Occipital lobe (tissue), 2 donors: ENCODE results near the gene DPP4. TPM values are rescaled to one million over a fixed set of nuclear protein-coding genes. Genes with fewer than 3 reads are reported as not detected.
"Not testable (repeated sequence)": the region's sequence is repeated elsewhere in the genome, so short reads cannot be mapped to it uniquely, and the experiment has no call there.

Source experiments
- DNase-seq: peaks from one replicate; lab custom pipeline; 2025; lab: John Stamatoyannopoulos, UW
- total RNA-seq: library from RNA; depleted of rRNA; stranded (reverse); fragments of >200 nt; gene quantifications from one replicate; pipeline ENCODE4 v1.2.3, GENCODE V29; 2014

DPP4 gene
- total RNA-seq, 1 donor from 2014 or later, result 6.4 TPM

DNA sequence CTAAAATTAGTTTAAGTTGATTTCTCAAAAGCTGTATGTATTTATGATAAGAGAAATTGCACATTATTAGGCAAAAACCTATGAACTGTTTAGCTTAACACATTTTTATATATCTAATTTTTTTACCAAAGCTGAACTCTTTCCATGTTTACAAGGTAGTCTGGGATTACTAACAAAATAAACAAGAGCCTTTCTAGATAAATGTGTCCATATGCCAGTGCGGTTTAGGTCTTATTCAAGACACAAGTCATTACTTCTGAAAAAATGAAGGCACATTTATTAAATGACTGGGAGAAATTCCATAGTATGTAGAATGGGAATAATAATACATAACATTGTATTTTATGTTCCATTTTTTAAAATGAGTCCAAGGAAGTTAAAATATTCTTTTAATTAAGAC is 82.0 kb downstream of the DPP4 start:
- no peak for DNase-seq

DNA sequence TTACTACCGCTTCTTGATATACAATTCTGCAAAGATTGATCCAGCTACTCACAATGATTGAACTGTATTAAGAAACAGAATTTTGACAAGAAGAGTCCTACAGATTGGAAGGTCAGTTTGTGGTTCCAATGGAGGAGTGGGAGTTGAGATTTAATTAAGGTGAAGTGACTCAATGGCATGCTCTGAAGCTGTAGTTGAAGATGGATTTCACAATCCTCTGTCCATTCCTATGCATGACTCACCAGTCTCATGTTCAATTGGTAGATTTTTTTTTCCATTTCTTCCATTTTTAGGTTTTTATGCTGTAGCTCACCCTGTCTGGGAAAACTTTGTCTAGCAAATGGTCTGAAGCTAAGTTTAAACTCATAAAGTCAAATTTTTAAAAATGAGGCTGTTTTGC is 83.3 kb downstream of the DPP4 start:
- no peak for DNase-seq

DNA sequence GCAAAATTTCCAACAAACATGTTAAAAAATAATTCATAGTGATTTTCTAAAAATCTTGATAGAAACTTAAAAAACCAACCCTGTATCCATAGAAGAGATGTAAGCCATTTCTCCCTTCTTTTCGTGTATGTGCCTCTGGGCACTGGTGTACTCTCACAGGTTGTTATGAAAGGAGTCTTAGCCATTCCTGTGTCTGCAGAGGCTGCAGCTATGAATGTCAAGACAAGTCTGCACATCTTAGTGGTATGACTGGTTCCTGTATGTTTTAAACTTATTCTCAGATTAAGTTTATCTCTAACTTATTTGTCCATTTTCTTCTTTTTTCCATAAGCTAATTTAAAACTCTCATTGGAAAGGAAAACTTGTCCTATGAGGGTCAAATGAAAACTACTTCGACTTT is 84.0 kb downstream of the DPP4 start:
- DNase-seq, result no peak

DNA sequence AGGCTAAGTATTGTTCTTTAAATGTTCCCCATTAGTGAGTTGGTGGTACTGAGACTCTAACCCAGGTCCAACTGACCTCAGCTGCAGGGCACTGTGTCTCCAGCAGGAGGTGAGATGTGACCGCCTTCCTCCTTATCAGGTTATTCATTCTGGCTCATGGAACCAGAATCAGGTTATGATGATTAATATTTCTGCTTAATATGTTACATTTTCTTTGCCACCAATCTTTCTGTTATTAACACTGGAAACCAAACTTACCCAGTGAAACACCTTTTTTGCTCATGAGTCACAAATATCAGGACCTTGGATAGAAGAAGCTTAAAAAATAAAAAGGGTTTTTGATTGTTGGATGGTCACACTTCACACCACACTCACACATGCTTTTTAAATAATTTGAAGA is 85.4 kb downstream of the DPP4 start:
- DNase-seq, result no peak

DNA sequence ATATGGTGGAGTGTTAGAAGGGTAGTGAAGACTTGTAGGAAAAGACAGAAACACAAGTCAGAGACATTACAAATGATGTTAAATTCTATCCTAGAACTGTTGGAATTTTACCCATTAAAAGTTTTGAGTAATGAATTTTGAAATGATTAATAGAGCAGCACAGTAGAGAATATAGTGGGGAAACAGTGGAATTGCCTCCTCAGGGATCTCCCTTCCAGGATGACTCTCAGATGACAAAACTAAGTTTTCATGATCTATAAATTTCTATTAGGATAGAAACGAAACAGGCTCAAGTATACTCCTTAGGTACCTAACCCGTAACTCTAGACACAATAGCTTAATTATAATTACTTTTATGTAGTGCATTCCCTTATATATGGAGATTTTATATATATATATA is 86.7 kb downstream of the DPP4 start:
- no peak for DNase-seq

DNA sequence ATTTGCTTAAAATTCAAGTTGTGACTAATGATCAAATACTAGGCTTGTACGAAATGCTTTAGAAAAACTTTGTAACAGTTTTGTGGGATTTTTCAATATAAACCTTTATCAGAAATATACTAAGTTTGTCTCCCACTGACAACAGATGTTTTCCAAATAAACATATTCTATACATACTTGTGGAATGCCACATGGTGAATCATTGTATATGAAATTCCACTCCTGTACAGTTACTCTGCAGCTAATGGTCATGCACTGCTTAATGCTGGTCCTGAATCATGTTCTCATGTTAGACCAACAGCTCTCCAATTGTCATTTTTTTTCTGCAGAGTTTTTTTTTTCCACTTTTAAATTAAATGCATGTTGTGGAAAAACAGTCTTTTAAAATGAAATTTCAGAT is 90.1 kb downstream of the DPP4 start:
- DNase-seq, result no peak

DNA sequence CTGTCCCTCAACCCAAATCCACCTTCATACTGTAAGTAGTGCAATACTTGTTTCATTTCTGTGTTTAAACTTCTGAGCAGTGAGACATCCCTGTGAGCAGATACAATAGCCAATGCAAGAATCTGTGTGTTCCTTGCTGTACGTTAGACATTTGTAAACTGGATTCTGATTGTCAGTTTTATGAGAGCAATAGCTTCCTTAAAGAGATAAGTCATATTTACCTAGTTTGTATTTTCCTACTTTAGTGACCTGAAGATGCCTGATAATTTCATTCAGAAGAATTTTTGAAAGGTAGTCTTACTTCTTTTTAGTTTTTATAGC is 90.7 kb downstream of the DPP4 start:
- DNase-seq, result no peak

DNA sequence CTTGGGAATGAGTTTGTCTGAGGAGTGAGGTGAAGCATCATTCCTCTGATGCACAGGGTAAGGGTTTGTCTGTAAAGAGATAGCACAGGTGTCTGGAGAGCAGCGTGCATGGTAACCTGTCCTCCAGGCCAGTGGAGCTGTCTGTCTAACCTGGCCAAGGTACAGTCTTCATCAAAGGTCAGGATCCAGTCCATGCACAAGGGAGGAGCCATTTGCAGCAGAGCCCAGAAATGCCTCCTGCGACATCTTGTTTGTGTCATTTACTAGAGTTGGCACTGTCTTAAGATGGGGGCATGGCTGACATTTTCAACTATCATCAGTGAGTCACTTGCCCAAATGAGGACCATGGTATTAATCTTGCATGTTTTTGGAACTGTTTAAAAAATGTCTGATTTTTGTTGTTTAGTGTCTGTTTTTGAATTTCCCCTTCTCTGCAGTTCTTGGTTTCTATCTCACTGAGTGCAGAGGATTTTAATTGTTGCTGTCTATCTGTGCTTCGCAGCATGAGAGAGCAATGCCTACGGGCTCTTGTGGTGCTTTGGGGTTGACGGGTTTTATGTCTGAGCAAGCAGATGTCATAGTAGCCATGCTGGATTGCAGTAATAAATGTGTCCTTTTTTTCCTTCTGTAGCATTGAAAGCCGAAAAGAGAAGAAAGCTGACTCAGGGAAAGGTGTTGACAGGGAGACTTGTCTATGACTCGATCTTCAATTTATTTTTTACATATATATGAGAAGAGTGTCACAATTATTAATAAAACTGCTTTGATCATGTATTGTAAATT is 91.3 kb downstream of the DPP4 start:
- DNase-seq, result no peak

DNA sequence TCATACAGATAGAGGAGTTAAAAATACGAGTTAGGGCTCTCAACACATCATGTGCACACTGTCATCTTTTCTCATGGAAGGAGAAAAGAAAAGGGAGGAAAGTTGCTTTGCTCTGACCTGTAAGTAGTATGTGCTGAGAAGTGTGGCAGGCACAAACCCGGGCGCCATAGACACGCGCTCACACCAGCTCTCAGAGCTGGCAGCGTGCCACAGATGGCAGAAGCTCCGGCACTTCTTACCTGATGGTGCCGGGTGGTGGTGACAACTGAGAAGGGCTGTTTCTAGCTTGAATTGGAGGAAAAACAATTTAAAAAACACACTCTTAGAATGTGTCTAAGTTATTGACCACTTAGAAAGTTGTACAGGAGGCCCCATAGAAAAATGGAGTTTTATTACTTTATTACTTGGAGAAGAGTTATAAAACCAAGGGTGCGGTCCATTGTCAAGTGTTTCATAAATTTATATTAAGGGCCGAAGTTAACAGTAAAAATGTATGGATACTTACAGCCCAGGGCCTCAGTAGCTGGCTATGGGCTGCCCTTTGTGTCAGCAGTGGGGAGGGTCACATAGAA is 92.2 kb downstream of the DPP4 start:
- no peak for DNase-seq

DNA sequence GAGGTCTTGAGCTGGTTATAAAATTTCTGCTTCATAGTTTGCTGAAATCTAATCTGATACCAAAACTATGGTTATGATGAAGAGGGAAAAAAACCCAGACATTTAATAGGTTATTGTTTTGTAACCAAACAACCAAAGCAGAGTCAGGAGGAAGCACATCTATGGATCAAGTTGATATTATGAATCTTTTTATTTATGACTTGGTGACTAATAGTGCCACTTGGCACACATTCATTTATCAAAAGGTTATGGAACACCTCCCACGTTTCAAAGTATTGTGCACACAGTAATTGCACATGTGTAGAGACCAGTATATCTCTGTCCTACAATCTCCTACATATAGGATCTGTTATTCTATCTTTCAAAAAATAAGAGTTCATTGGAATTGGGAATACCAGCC is 93.0 kb downstream of the DPP4 start:
- no peak for DNase-seq

DNA sequence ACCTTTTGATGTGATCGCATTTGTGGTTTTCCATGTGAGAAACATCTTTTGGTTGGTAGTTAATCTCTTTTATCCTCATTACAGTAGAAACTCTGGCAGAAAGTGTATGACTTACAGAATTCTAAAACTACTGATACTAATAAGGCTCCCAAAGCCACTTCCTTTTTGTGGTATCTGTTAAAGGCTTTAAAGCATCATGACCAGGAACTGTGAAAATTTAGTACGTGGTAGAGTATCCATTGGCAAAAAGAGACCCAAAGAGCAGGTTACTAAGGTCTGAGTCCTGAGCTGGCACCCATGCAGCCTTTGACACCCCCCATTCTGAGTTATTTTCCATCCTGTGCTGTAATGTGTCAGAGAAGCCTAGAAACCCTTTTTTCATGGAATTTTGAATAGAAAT is 94.5 kb downstream of the DPP4 start:
- DNase-seq, result no peak

DNA sequence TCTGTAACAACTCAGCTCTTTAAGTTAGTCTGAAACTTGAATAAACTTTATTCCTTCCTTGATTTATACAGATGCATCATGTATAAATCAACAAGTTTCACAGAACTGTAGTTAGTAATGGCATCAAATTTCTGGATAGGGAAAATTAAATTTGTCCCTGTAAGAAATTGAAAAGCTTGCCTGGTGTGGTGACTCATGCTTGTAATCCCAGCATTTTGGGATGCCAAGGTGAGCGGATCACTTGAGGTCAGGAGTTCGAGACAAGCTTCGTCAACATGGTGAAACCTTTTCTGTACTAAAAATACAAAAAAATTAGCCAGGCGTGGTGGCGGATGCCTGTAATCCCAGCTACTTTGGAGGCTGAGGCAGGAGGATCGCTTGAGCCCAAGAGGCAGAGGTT is 96.1 kb downstream of the DPP4 start:
- DNase-seq, result not testable (repeated sequence)

DNA sequence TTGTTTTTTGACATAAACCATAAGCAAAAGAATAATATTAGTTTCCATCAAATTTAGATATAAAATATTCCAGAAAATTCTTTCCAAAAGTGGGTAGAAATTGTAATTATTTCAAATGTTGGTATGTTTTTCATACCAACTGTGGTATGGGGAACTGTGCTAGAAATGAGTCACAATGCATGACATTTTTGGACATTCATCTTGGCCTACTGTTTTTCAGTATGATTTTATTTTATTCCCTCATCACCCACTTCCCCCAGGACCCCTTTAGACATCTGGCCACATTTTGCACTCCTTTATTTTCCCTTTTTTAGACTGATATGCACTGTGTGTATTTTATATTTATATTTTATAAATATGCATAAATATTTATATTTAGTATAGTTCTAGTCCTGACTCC is 97.1 kb downstream of the DPP4 start:
- no peak for DNase-seq

DNA sequence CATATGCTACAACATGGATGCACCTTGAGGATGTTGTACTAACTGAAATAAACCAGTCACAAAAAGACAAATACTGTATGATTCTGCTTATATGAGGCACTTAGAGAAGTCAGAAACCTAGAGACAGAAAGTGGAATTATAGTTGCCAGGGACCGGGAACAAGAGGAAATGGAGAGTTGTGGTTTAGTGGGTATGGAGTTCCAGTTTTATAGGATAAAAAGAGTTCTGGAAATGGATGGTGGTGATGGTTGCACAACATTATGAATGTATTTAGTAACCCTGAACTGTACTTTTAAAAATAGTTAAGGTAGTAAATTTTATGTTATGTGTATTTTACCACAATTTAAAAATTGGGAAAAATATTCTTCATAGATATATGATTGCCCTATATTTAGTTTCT is 97.7 kb downstream of the DPP4 start:
- no peak for DNase-seq

DNA sequence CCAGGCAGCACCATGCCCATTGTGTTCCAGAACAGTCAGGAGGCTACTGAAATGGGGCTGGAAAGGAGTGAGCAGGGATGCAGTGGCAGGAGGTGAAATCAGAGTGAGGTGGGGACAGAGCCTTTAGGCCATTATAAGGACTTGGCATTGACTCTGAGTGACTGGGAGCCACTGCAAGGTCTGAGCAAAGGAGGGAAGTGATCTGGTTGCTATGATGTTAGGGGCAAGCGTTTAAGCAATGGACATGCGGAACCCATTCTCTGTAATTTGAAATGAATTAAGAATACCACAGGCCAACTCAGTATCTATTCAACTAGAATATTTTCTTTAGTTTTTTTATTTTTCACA is 98.2 kb downstream of the DPP4 start:
- DNase-seq, result no peak

DNA sequence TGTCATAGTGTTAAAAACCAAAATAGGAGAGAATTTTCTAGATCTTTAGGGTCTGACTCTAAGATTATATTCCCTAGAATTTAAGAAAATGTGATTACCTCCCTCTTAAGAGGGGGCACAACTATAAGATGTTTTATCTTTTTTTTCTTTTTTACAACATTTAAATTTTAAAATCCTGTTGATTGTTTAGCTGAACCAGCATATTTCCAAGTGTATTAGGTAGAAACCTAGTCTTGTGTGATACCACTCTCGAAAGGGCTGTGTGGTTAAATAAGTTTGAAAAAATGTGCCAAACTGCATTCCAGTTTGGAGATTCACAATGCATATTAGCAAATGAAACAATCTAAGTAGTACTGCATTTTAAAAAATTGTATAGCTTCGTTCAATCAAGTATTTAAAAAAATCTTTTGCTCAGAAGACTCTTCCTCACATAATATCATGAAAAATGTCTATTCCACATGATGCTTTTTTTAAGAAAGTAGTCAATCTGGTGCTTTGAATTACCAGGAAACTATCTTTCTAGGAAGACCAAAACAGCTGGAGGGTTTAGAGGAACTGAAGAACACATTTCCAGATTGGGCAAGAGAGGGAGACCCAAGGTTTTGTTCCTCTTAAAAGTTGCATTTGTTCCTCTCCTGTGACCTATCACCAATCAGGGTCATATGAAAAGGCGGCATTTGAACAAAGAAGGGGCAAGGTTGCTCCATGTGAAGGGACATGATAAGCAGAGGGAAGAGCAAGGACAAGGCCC is 98.8 kb downstream of the DPP4 start:
- no peak for DNase-seq

DNA sequence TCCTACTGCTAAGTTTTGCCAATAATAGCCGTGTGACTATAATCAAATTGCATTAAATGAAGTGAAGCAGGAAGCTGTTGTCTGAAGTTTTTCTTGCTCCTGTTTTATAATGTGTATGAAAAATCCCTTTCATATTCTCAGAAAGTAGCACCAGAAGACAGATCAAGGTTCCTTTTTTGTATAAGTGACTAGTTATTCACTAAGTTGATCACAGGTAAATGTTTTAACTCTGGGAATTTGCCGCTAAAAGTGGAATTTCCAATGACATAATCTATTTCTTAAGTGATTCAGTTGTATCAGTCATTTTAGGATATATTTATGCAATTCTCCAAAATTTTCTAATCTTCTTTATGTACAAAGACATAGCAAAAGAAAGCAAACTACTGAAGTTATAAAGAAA is 99.6 kb downstream of the DPP4 start:
- no peak for DNase-seq

DNA sequence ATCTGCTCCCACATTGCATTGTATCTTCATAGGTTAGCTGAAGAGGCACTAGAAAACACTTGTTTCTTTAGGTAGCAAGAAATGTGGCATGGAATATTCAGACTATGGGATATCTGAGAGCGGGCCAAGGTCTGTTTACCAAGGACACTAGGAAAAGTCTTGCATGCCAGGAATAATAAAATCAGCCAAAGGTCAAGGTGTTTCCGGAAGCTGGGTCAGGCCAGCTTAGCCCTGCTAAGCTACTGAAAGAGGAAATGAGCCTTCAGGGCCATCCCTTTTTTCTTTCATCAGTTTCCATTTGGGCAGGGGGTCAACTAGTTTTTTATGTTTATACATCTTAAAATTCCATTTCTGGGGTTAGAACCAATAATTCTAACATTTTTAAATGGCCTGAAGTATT is 101.1 kb downstream of the DPP4 start:
- no peak for DNase-seq

DNA sequence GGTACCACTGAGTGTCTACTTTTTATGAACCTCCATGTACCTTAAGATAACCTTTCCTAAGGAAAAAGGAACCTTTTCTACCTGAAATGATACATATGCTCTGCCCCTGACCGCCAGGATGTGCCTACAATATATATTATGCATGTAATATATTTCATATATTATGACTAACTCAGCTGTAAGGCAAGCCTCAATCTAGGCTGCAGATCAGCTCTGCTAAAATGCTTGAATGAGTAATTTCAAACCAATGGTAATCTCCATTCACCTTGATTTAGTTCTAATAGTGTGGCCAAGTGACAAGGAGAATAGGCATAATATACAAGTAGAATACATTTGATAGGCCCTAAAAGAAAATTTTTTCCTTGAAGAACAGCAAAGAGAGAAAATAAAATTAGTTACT is 101.8 kb downstream of the DPP4 start:
- DNase-seq, result no peak

DNA sequence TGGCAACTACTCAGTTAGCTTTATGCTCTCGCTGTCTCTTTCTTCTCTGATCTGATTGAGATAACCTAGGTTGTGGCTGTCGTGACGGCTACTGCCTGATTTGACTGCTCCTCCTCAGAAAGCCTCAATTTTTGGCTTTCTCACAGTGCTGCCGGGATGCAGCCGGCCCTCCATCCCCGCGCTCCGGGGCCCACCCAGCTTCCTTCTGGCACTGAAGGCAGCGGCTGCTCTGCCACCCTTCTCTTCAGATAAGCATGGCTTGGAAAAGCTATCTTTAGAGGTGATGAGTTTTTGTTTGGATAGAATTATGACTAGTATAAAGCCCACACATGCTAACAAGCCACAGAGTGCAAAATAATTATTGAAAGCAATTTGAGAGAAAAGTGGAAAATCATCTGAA is 102.5 kb downstream of the DPP4 start:
- DNase-seq, result peak; percentile 23

DNA sequence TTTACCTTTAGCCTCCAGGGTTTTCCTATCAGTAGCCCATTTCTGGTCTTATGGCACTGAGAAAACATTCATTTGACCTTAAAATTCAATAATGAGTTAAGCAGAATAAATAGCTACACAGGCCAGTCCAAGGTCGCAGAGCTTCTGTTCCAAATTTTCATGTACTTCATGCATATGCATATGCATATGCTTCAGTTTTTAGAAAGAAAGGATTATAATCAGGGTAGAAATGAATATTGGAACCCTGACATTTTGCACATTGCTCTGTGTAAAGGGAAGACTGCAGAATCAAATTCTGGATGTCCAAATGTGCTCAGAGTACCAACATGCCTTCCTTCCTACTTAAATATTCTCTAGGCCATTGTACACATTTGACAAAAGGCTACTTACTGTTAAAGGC is 104.9 kb downstream of the DPP4 start:
- DNase-seq, result no peak

DNA sequence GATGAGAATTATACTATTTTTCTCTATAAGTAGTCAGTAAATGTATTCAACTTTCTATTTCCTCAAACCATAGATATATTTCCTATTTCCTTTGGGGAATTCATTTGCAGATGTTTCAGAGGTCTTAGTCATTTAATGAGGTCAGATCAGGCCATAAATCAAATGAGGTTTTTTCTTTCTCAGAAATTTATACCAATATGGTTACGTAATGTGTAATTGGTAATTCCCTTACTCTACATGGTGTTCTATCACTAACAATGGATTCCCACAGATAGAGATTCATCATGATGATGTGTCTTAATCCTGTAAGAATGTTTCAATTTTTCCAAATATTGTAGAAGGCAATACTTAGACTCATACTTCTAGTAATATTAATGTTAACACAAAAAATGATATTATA is 108.0 kb downstream of the DPP4 start:
- no peak for DNase-seq

DNA sequence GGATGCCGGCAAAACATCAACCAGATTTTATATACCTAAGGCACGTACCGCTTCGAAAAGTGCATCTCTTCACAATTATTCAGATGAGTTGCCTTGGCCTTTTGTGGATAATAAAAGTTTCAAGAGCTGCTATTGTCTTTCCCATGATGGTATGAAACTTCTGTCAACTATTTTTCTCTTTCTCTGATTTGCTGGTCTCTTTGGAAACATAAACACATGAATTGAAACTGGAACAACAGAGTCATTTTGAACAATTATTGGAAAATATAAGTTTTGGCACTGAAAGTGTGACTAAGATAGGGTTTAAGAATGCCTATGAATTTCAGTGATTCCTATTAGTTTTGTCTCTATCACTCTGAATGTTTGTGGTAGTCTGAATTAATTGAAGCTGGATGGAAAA is 109.9 kb downstream of the DPP4 start:
- no peak for DNase-seq
